Spinal cord (tissue), 10 donors: ENCODE results near the gene TEDC2. TPM values are rescaled to one million over a fixed set of nuclear protein-coding genes. Genes with fewer than 3 reads are reported as not detected.

Experiments
- DNase-seq, 6 donors: peaks; one replicate each; pipeline versions ENCODE4 v3.0.0 to v3.0.0-alpha.2; 2013 to 2015; ENCODE audit warnings: low spot score in 6 of 6, low read depth in 4 of 6
- H3K27ac ChIP-seq: one replicate; pipeline ENCODE4 v1.5.1; 2013; ENCODE audit warnings: low read depth, low read length, control low read depth
- H3K27me3 ChIP-seq: one replicate; pipeline ENCODE4 v1.6.1; 2013; ENCODE audit warnings: low read length; ENCODE audit not compliant: control insufficient read depth, insufficient read depth
- H3K36me3 ChIP-seq: one replicate; pipeline ENCODE4 v1.6.1; 2013; ENCODE audit warnings: low read length; ENCODE audit not compliant: control insufficient read depth, insufficient read depth
- H3K4me1 ChIP-seq: one replicate; pipeline ENCODE4 v1.6.1; 2013; ENCODE audit warnings: low read length; ENCODE audit not compliant: control insufficient read depth, insufficient read depth
- H3K4me3 ChIP-seq: one replicate; pipeline ENCODE4 v1.5.1; 2013; ENCODE audit warnings: low read depth, low read length, control low read depth
- H3K9me3 ChIP-seq: one replicate; pipeline ENCODE4 v1.6.1; 2013; ENCODE audit warnings: low read length; ENCODE audit not compliant: control insufficient read depth, insufficient read depth
- WGBS: methylation state at CpG from one replicate; pipeline ENCODE4 v1.1.5; 2013; ENCODE audit warnings: missing lambda C conversion rate; ENCODE audit not compliant: insufficient coverage; 5-methylcytosine and 5-hydroxymethylcytosine counted together
- polyA plus RNA-seq, 2 donors: library from polyadenylated mRNA; unstranded; fragments of 120-200 nt; gene quantifications; one replicate each; pipeline ENCODE4 v1.2.1, GENCODE V29; 2013; ENCODE audit not compliant: insufficient read length in 2 of 2
- total RNA-seq, 2 donors: library from RNA; depleted of rRNA in 1 of 2; stranded (reverse); fragments of 120-200 nt in 1 of 2; fragments of >200 nt in 1 of 2; gene quantifications; one replicate each; pipeline versions ENCODE4 v1.2.3 to v1.2.4, GENCODE V29; 2013 to 2014
- donor health status: healthy.

The TEDC2 gene
- total and polyA plus RNA-seq, 4 donors = 4.4 to 12.1 (median 10.0) TPM

DNA sequence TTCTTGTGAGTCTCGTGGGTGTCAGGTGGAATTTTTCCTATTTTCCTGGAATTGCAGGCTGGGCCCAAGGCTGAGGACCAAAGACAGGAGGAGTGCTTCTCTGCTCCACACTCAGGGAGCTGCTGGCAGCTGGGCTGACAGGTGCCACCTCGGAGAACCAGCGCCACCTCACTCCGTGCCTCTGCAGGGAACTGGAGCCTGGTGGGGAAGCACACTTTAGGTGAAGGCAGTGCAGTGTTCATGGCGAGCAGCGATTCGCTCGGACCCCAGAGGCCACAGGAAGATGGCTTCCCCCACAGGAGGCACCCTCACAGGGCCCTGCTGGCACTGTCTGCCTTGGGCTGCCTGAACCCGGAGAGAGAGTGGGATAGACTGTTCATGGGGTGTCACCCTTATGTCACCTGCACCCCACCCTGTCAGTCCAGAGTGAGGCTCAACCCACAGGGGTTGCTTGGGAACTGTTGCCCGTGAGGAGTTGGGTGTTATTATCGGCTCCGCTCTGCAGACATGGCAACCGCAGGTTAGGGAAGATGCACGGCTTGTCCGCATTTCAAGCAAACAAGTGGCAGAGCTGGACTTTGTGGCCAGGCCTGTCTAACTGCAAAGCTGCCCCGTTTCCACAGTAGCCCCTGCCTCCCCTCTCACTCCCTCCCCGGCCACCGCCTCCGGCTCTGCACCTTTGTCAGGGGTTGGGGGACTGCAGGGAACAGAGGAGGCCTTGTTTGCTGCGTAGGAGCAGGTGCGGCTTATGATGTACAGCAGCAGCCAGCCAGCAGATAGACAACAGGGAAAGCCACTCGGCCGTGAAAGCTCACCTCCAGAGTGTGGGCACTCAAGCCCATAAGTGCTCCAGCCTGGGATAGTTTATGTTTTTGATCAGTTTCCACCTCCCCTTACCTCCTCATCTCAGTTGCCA is 30.5 kb downstream of the TEDC2 start:
- no peak overlapping the region for H3K27ac ChIP-seq
- peaks cover 50% of the 10 kb centered on the region for H3K36me3 ChIP-seq
- DNase-seq = no peak
- WGBS = 70% methylated on average over 12 of the region's 23 CpGs
- H3K9me3 ChIP-seq = no peaks in the 10 kb centered on the region
- no peak overlapping the region for H3K4me3 ChIP-seq
- no peaks in the 10 kb centered on the region for H3K27me3 ChIP-seq
- peaks cover 32% of the 10 kb centered on the region for H3K4me1 ChIP-seq

DNA sequence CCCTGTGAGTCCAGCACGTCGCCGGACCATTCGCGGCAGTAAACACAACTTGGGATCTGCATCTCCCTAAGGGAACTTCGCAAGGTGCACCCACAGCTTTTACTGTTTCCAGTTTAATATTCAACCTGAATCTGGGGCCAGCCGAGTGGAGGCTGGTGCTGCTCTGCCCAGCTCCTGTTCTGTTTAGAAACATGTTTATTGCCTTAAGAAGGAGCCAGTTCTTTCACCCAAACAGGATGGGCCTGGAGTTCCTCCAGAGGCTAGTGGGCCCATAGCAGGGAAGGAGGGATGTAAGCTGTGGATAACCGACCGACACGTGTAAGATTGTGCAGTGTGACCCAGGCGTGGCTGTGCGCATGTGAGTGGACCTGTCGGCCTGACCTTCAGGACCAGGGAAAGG is 32.4 kb downstream of the TEDC2 start:
- Histone ChIP-seq H3K4me1 (peaks cover 16% of the 10 kb centered on the region), H3K9me3 (no peaks in the 10 kb centered on the region), H3K4me3 (no peak overlapping the region), H3K36me3 (peaks cover 50% of the 10 kb centered on the region), H3K27ac (no peak overlapping the region), H3K27me3 (no peaks in the 10 kb centered on the region)
- no peak for DNase-seq
- 90% methylated on average over 13 of the region's 13 CpGs for WGBS

DNA sequence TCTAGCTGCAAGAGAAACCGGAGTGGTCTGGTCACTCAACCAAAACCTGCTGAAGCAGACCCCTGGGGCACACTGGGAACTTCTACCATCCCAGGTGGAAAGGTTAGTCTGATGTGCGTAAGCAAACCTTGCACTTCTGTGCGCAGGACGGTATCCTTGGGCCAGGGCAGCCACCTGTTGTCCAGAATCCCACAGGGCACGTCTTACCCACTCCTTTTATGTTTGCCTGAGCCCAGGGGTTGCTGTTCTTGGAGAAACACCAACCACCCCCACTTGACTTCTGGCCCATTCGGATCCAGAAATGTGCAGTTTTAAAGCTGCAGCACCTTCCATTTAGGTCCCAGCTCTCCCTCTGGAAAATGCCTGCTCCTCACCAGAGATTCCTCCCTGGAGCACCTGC is 33.7 kb downstream of the TEDC2 start:
- peaks cover 58% of the 10 kb centered on the region for H3K36me3 ChIP-seq
- WGBS = 87% methylated on average over 6 of the region's 6 CpGs
- peak in 1 of 6 donors; percentile 47 for DNase-seq
- H3K27ac ChIP-seq = no peak overlapping the region
- H3K27me3 ChIP-seq = no peaks in the 10 kb centered on the region
- no peak overlapping the region for H3K4me3 ChIP-seq
- H3K4me1 ChIP-seq = peaks cover 10% of the 10 kb centered on the region
- no peaks in the 10 kb centered on the region for H3K9me3 ChIP-seq

DNA sequence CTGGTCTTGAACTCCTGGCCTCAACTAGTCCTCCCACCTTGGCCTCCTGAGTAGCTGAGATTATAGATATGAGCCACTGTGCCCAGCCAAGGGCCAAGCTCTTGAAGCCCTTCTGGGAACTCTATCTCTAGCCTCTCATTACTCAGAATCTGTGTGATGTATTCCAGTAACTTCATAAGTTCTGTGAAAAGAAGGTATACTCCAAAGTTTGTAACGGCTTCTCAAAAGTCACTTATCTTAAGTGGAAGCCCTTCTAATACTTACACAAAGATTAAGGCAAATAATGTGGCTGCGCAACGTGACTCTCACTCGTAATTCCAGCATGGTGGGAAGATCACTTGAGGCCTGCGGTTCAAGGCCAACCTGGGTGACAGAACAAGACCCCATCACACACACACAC is 34.7 kb downstream of the TEDC2 start:
- Histone ChIP-seq H3K4me3 (no peak overlapping the region), H3K9me3 (no peaks in the 10 kb centered on the region), H3K36me3 (peaks cover 66% of the 10 kb centered on the region), H3K27me3 (no peaks in the 10 kb centered on the region), H3K27ac (no peak overlapping the region), H3K4me1 (peaks cover 14% of the 10 kb centered on the region)
- WGBS = no CpG with 5 or more reads among the region's 5 CpGs
- DNase-seq = no peak

DNA sequence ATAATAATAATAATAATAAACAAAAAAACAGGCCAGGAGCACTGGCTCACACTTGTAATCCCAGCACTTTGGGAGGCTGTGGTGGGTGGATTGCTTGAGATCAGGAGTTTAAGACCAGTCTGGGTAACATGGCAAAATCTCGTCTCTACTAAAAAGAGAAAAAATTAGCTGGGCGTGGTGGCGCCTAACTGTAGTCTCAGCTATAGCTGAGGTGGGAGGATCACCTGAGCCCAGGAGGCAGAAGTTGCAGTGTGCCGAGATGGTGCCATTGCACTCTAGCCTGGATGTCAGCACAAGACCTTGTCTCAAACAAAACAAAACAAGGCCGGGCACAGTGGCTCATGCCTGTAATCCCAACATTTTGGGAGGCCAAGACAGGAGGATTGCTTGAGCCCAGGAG is 35.1 kb downstream of the TEDC2 start:
- WGBS = 93% methylated on average over 5 of the region's 5 CpGs
- Histone ChIP-seq H3K36me3 (peaks cover 66% of the 10 kb centered on the region), H3K4me3 (no peak overlapping the region), H3K4me1 (peaks cover 14% of the 10 kb centered on the region), H3K9me3 (no peaks in the 10 kb centered on the region), H3K27me3 (no peaks in the 10 kb centered on the region), H3K27ac (no peak overlapping the region)
- DNase-seq = no peak

DNA sequence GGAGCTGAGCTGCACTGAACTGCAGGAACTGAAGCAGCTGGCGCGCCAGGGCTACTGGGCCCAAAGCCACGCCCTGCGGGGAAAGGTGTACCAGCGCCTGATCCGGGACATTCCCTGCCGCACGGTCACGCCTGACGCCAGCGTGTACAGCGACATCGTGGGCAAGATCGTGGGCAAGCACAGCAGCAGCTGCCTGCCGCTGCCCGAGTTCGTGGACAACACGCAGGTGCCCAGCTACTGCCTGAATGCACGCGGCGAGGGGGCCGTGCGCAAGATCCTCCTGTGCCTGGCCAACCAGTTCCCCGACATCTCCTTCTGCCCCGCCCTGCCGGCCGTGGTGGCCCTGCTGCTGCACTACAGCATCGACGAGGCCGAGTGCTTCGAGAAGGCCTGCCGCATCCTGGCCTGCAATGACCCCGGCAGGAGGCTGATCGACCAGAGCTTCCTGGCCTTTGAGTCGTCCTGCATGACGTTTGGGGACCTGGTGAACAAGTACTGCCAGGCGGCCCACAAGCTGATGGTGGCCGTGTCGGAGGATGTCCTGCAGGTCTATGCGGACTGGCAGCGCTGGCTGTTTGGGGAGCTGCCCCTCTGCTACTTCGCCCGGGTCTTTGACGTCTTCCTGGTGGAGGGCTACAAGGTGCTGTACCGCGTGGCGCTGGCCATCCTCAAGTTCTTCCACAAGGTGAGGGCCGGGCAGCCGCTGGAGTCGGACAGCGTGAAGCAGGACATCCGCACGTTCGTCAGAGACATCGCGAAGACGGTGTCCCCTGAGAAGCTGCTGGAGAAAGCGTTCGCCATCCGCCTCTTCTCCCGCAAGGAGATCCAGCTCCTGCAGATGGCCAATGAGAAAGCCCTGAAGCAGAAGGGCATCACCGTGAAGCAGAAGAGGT is 36.6 kb downstream of the TEDC2 start:
- DNase-seq = no peak
- Histone ChIP-seq H3K36me3 (peaks cover 73% of the 10 kb centered on the region), H3K27ac (no peak overlapping the region), H3K27me3 (no peaks in the 10 kb centered on the region), H3K9me3 (no peaks in the 10 kb centered on the region), H3K4me3 (no peak overlapping the region), H3K4me1 (peaks cover 14% of the 10 kb centered on the region)
- 94% methylated on average over 62 of the region's 62 CpGs for WGBS

DNA sequence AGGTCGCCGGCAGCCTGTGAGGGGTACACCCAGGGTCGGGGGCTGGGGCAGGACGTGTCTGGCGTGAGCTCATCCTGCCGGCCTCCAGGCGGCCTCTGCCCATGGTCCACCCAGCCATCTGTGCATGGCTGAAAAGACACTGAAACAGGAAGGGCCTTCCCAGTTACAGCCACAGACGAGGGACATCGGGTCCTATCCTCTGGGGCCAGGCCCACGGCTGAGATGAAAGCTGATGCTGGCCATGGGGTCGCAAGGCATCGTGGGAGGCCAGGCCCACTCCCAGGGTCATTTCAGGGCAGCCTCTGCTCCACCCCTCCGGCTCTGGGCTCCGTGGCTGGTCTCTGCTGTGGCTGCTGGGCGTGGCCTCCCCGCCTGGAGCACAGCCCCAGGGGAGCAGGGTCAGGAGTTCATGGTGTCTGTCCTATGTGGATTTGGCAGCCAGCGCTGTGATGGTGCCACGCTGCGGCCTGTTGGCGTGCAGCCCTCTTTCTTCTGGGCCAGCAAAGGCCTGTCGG is 37.3 kb downstream of the TEDC2 start:
- H3K9me3 ChIP-seq = no peaks in the 10 kb centered on the region
- no peak for DNase-seq
- no peak overlapping the region for H3K4me3 ChIP-seq
- H3K36me3 ChIP-seq = peaks cover 73% of the 10 kb centered on the region
- no peak overlapping the region for H3K27ac ChIP-seq
- H3K27me3 ChIP-seq = no peaks in the 10 kb centered on the region
- H3K4me1 ChIP-seq = peaks cover 21% of the 10 kb centered on the region
- 73% methylated on average over 19 of the region's 21 CpGs for WGBS

DNA sequence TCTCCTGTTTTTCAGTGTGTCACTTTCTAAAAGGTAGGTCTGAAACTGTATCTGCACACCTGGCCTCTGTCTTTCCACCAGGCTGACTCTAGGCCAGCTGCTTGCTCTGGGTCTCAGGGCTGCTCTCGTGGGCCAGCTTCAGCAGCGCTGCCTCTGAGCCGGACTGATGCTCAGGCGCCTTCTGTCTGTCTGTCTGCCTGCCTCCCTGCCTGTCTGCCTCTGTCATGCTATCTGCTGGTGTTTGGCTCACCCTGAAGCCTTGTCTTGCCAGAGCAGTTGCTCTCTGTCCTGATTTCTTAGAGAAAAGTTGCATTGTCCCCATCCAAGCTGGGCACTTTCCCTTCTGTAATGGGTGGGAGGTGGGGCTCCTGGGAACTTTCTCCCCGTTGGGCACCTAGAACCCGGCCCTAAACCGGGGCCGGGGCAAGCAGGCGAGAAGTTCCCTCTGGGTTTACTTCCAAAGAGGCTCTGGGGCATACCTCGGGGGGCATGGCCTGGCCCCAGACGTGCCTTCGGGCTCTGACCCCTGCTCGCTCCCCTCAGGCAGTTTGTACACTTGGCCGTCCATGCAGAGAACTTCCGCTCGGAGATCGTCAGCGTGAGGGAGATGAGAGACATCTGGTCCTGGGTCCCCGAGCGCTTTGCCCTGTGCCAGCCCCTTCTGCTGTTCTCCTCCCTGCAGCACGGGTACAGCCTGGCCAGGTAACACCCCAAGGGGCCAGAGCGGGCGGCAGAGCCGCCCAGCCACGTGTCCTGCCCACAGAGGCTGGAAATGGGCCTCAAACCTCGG is 38.0 kb downstream of the TEDC2 start:
- no peak overlapping the region for H3K27ac ChIP-seq
- no peaks in the 10 kb centered on the region for H3K27me3 ChIP-seq
- peaks cover 28% of the 10 kb centered on the region for H3K4me1 ChIP-seq
- no peak for DNase-seq
- no peak overlapping the region for H3K4me3 ChIP-seq
- H3K9me3 ChIP-seq = no peaks in the 10 kb centered on the region
- WGBS = 92% methylated on average over 26 of the region's 26 CpGs
- H3K36me3 ChIP-seq = peaks cover 77% of the 10 kb centered on the region
